Activated CD4-positive, alpha-beta T cell treated with anti-CD3 and anti-CD28 coated beads for 4 hours (primary cell): ENCODE data around the gene MAP4K4.

Source experiments
- DNase-seq, 2 donors: peaks; one replicate each; pipeline ENCODE4 v3.0.0-alpha.2; 2020

MAP4K4 gene

DNA sequence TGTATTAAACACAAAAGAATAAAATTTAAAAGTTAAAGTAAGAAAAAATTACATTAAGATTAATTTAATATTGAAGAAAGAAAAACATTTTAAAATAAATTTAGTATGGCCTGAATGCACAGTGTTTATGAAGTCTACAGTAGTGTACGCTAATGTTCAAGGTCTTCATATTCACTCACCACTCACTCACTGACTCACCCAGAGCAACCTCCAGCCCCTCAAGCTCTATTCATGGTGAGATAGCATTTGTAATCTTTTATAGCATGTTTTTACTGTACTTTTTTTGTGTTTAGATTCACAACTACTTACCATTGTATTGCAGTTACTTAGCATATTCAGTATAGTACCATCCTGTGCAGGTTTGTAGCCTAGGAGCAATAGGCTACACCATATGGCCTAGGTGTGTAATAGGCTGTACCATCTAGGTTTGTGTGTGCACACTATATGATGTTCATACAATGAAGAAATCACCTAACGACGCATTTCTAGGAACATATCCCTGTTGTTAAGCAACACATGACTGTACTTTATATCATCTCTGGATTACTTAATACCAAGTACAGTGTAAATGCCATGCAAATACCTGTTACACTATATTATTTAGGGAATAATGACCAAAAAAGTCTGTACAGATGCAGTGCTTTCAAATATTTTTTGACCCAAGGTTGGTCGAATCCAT is 150.3 kb downstream of the MAP4K4 start:
- no peak for DNase-seq

DNA sequence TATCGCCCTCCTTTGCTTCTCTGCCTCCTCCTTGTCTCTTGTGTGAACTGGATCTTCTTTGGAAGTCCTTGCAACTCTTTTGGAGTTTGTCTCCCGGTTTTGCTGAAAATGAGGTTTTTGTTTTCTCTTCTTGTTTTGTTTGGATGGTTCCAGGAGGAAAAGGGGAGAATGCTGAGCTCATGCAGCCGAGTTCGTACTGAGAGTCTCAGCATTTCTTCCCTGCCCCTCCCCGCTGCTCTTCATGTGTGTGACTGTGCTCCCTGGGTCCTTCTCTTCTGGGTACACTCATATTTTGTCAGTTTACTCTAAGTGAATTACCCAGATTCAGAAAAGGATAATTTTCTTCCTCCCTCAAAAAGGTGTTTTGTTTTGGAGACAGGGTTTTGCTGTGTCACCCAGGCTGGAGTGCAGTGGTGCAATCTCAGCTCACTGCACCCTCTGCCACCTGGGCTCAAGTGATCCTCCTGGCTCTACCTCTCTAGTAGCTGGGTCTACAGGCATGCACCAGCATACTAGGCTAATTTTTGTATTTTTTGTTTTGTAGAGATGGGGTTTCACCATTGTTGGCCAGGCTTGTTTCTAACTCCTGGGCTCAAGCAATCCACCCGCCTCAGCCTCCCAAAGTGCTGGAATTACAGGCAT is 151.4 kb downstream of the MAP4K4 start:
- no peak for DNase-seq

DNA sequence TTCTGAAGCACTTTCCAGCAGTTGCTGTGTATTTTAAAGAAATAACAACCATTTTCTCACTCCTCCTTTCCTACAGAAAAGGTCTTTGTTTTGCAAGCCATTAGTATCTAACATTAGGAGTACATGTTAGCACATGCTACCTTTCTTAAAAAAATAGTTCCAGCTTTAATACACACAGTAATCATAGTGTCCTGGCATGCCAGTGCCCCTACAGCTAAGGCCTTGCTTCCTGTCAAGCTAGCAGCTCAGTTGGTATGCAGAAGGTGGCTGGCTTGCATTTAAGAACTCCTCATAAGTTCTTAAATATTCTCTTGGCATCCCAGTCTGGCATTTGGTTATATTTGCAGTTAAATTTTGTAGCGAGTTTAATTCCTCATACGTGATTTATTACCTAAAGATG is 152.9 kb downstream of the MAP4K4 start:
- no peak for DNase-seq

DNA sequence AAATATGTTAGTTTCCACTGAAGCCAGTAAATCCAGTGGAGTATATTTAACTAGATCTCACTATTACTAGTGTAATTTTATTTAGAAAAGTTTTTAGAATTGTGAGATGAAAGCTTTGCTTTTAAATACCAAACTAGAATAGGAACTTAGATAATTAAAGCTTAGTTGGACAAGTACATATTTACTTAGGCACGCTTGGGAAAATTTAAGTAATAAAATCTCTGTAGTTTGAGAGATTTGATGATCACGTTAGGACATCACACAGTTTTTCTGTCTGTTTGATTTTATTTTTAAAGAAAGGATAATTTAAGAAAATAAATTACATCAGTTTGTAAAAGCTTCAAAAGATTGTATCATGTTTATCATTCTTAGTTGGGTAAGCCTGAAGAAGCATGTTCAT is 153.5 kb downstream of the MAP4K4 start:
- DNase-seq: no peak

DNA sequence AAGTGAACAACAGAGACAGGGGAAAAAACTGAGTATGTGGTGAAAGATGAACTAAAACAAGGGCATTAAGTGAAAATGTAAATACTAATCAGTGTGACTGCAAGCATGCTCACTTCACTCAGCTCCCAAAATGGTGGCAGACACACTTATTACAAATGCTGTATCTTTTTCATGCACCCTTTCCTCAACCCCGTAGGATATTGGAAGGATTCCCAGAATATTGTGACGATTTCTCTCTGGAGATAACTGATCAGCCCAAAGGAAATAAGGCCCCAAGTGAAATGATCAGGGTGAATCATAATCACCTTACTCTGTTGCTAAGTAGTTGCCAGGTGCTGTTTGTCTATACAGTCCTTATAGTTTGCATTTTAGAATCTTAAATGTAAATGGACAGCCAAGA is 155.3 kb downstream of the MAP4K4 start:
- DNase-seq: no peak

DNA sequence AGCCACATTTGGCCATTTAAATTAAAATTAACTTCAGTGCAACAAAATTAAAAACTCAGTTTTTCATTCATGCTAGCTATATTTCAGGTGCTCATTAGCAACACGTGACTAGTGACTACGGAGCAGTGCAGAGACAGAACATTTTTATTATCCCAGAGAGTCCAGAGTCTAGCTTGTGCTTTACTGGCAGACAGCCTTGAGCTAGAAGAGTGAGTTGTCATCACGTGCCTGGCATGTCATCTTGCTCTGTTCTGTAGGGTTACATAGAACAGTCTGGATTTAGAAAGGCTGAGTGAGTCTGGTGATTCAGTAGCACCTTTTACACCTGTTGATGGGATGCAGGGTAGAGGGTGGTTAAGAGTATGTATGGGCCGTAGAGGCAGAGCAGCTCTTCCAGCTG is 157.4 kb downstream of the MAP4K4 start:
- DNase-seq: no peak

DNA sequence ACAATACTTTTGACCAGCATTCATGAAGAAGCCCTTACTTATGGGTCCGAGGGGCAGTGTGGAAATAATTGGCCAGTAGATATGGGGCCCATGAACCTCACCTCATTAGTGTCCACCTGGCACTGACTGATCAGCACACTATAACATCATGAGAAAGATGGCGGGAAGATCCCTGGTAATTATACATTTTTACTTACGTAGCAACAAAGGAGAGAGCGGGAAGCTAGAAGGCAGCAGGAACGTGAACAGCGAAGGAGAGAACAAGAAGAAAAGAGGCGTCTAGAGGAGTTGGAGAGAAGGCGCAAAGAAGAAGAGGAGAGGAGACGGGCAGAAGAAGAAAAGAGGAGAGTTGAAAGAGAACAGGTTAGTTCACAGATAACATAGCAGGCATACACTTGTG is 158.3 kb downstream of the MAP4K4 start:
- DNase-seq: no peak

DNA sequence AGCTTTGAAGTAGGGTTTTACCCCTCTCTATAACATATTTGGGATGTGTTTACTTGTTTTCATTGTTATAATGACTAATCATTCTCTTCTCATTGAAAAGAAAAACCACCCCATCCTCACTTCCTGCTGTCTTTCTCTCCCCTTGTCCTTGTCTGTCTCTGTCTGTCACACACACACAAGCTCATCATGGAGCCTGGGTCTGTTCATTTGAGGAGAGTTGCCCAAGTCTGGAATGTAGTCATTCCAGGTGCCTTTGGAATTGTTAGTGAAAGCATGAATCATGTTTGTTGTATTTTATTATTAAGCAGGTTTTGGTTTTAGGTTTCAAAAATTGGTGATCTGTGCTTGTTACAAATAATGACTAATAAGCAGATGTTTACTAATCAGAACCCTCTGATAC is 160.7 kb downstream of the MAP4K4 start:
- DNase-seq: no peak

DNA sequence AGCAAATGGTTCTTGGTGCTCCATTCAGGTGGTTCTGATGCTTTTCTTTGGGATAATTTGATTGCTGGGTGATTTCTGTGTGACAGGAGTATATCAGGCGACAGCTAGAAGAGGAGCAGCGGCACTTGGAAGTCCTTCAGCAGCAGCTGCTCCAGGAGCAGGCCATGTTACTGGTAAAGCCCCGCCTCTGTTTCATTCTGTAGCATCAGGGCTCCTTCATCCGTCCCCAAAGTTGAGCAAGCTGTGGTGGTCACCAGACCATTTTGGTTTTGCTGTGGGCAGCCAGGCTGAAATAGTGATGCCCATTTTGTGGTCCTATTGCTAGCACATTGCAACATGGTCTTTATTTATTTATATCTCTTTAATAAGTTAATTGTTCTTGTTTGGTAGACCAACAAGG is 161.4 kb downstream of the MAP4K4 start:
- no peak for DNase-seq

DNA sequence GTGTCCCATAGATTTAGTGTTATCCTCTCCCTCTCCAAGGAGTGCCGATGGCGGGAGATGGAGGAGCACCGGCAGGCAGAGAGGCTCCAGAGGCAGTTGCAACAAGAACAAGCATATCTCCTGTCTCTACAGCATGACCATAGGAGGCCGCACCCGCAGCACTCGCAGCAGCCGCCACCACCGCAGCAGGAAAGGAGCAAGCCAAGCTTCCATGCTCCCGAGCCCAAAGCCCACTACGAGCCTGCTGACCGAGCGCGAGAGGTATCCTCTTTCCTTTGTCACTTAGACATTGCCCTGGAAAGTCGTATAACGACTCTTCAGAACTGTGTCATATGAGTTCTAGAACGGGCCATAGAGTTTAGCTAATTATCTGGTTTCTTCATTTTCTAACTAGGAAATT is 162.1 kb downstream of the MAP4K4 start:
- no peak for DNase-seq

DNA sequence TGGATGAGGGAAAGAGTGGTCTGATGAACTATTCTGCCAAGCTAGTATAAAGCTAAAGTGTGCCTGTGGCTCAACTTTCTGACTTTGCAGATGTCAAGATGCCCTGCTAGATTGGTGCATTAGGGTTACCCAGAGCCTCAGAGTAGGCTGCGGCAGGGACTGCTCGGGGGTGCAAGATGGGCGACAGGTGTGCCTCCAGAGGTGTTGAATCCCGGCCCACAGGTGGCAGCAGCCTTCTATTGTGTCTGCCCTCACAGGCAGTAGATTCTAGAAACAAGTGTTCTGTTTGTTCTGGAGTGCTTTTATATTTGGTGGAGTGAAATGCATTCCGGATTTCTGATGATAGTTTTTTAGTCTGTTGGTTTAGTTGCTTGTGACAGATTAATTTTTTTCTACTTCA is 162.7 kb downstream of the MAP4K4 start:
- no peak for DNase-seq

DNA sequence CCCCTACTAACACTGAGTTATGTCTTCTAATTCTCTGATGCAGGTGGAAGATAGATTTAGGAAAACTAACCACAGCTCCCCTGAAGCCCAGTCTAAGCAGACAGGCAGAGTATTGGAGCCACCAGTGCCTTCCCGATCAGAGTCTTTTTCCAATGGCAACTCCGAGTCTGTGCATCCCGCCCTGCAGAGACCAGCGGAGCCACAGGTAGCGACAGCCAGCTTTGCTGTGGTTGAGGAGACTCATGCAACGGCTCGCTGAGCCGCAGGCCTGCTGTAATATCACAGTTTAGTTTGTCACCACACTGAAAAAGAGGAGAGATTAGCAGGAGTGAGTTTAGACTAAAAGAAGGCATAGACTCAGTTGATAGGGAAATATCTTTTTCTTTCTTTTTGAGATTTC is 163.3 kb downstream of the MAP4K4 start:
- DNase-seq: no peak

DNA sequence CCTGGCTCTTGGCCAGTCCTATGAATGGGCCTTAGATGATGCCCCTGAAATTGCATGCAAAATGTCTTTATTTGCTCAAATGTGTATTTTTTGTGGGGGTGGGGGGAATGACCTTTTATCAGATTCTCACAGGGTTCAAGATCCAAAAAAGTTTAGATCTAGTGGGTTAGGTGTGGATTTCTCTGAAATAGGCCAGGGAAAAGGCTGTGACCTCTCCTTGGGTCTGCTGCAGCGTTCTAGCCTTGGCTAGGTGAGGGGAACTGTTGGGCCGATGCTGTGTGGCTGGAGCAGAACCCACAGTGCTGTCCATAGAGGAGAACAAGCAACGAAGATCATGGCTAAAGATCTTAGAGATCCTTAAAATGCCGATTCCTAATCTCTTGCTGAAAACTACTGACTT is 163.9 kb downstream of the MAP4K4 start:
- no peak for DNase-seq

DNA sequence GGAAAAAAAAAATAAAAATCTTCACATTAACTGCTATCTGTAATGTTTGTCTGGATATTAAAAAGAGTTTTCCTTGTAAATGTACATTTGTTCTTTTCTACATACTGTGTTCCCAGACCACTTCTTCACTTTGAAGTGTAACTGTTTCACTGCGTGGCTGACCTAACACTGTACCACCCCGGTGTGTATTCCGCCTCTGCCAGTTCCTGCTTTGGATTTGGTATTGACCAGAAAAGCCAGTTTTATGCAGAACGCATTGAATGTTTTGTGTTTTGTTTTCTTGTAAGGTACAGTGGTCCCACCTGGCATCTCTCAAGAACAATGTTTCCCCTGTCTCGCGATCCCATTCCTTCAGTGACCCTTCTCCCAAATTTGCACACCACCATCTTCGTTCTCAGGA is 166.0 kb downstream of the MAP4K4 start:
- no peak for DNase-seq

DNA sequence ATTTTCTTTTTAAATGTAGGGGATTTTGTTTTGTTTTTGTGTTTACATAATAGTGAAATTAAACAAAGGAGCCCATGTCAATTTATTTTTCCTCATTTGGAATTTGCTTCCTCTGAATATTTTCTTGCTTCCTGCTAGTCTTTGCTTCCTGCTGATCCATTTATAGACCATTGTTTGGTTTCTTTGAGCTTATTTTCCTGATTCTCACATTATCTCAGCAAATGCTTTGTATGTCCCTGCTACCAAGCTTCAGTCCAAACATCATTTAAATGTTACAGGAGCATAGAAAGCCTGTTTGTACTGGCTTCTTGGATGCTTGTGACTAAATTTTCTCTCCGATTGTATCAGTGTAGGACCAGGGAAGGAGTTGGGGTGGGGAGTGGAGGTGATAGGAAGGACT is 166.9 kb downstream of the MAP4K4 start:
- no peak for DNase-seq

DNA sequence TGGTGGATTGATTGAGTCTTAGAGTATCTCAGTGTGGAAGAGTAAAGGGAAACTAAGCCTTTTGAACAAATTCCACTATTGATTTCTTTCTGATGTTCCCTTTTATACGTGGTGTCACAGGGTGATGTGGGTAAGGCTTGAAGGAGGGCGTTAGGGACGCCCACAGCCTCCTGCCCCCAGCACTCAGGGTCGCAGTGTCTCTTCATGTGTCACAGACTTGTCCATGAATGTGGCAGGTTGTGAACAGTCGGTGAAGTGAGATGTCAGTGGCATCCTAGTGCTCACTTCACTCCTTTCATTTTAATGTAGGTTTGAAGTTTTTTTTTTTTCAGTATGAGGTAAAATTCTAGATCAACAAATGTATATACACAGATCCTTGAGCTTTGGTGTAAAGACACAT is 171.0 kb downstream of the MAP4K4 start:
- no peak for DNase-seq

DNA sequence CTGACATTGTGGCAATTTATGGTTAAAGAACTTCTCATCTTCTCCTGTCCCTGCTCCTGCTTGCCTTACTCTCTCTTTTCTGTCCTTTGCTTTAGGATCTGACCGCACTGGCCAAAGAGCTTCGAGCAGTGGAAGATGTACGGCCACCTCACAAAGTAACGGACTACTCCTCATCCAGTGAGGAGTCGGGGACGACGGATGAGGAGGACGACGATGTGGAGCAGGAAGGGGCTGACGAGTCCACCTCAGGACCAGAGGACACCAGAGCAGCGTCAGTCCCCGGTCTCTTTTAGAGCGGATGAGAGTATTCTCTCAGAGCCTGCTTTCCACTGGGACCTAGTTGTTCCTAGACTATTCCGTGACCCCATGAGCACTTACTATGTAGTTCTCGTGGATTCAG is 172.0 kb downstream of the MAP4K4 start:
- DNase-seq: no peak

DNA sequence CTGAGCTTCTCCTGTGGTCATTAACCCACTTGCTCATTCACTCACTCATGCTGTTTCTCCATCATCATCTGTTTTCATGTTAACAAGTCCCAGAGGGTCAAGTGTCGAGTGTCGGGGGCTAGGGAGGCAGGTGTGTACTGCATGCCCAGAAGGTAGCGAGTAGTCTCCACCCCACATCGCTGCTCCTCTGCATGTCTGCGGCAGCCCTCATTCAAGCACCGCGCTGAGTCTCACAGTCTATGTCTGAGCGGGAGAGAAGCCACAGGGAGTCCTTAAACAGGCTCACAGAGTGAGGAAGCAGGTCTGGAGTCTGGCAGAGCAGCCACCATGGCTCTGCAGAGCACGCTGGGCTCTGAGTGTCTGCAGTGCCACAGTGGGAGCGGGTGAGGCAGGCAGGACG is 172.9 kb downstream of the MAP4K4 start:
- no peak for DNase-seq

DNA sequence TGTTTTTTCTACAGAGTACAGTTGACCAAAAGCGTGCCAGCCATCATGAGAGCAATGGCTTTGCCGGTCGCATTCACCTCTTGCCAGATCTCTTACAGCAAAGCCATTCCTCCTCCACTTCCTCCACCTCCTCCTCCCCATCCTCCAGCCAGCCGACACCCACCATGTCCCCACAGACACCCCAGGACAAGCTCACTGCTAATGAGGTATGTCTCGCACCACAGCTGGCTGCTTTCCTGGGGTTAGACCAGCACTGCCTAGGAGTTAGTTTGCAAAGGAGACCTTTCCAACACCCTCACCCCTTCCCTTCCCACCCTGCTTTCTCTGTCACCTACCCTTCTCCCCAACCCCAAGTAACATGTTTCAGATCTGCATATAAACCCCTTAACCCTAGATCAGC is 174.0 kb downstream of the MAP4K4 start:
- DNase-seq: no peak

DNA sequence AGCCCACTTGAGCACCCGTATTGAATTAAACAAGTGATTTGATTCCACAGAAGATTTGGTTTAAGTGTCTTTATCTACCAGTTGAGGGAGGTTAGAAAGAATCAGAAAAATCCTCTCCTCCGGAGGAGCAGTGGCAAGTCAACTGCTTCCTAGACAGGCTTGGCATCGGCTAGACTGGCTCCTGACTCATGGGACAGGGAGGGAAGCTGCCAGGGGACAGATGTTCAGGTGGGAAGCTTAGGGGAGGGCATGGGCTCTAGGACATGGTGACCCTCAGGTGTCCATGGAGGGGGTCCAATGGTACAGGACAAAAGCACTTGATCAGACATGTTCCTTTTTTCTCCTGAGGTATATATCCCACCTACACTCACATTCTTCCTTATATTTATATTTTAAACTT is 175.0 kb downstream of the MAP4K4 start:
- DNase-seq: no peak

DNA sequence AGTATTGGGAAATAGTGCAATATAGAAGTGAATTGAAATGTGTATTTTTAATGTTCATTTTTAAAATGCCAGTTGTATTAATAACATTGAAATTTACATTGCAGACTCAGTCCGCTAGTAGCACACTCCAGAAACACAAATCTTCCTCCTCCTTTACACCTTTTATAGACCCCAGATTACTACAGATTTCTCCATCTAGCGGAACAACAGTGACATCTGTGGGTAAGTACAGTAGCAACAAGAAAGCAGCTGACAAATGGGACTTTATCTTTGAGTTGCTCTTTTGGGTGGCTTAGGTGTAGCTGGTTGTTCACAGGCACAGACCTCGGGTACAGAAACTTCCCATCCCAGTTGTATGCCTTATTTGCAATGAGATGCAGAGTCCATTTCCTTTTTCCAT is 176.0 kb downstream of the MAP4K4 start:
- DNase-seq: no peak

DNA sequence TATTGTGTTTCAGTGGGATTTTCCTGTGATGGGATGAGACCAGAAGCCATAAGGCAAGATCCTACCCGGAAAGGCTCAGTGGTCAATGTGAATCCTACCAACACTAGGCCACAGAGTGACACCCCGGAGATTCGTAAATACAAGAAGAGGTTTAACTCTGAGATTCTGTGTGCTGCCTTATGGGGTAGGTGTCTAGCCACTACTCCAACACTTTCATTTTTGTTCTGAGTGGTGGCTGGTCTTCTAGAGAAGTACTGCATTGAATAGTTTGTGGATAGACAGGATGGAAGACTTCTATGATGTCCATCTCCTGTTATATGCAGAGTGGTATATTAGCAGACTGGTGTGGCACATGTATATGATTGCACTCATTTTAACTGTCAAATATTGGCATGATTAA is 176.6 kb downstream of the MAP4K4 start:
- DNase-seq: no peak

DNA sequence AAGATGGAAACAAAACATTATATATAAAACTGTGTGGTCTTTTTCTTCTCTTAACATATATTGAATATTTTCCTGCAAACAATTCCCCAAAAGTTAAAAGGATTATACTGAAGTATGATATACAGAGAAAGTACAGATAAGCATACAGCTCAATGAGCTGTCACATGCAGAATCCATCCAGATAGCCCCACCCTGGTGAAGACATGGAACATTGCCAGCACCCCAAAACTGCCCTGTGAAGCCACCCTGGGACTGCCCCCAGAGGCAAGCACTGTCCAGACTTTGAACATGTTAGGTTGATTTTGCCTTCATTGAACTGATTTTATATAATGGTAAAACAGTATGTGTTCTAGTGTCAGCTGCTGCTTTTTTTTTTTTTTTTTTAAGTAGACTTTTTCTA is 182.0 kb downstream of the MAP4K4 start:
- no peak for DNase-seq

DNA sequence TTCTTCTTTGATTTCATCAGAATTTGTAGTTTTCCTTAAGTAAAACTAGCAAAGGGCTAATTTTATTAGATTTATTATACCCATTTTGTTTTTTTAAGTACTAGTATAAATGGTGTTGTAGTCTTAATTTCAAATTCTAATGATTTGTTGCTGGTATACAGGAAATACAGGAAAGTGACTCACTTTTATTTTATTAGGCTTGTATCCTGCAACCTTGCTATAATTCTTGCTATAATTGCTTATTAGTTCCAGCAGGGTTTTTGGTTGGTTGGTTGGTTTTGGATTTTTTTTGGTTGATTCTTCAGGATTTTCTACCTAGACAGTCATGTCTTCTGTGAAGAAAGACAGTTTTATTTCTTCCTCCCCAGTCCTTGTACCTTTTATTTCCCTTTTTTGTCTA is 183.6 kb downstream of the MAP4K4 start:
- DNase-seq: no peak

DNA sequence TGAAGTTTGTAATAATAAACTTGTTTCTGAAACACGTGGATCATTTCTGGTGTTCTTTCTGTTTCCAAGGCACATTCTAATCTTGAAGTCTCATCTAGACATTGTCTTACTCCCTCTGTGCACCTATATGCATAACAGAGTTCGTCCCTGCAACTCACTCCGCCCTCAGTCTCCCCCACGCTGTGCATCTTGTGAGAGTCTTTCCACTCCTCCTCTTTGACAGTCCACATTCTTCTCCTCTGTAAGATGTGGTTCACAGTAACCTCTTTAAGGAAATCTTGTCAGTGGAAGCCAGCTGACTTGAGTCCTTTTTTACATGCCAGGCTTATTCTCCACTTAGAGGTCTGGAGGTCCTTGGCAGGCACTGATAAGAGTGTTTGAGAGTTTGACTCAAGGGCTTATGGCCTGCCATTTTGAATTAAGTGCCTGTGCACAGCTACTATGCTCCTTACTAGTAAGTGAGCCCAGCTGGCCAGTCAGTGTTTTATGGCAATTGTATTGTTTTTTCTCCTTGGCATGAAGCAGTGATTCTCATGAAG is 185.3 kb downstream of the MAP4K4 start:
- no peak for DNase-seq
